ENCODE data around the gene FN3KRP.

The FN3KRP gene

GRCh38 chr17:82716203-82717010 is at the start of gene FN3KRP:
TSS of gene FN3KRP (plus strand) at chr17:82716706. CDS start at chr17:82716756, 50 bp downstream.
- DNase-seq (ENCODE audit: low read depth, low spot score): peak; percentile 67

GRCh38 chr17:82666931-82667667 is 49.4 kb upstream of the FN3KRP start:
- DNase-seq (ENCODE audit: low read depth, low spot score): no peak

GRCh38 chr17:82667668-82668000 is 48.9 kb upstream of the FN3KRP start:
- DNase-seq (ENCODE audit: low read depth, low spot score): no peak

- no peak for DNase-seq (ENCODE audit: low read depth, low spot score)
These were observed 48.4 kb upstream of the FN3KRP start for GRCh38 chr17:82668024-82668630.

- DNase-seq (ENCODE audit: low read depth, low spot score): peak; percentile 88
These were observed 47.8 kb upstream of the FN3KRP start for GRCh38 chr17:82668631-82669099.

- no peak for DNase-seq (ENCODE audit: low read depth, low spot score)
These were observed 45.6 kb upstream of the FN3KRP start for GRCh38 chr17:82670661-82671450.

- DNase-seq (ENCODE audit: low read depth, low spot score): no peak
These were observed 41.6 kb upstream of the FN3KRP start for GRCh38 chr17:82674656-82675475.

GRCh38 chr17:82675476-82676245 is 40.8 kb upstream of the FN3KRP start:
- DNase-seq (ENCODE audit: low read depth, low spot score): no peak

GRCh38 chr17:82677353-82677925 is 39.1 kb upstream of the FN3KRP start:
- no peak for DNase-seq (ENCODE audit: low read depth, low spot score)

- no peak for DNase-seq (ENCODE audit: low read depth, low spot score)
These were observed 38.1 kb upstream of the FN3KRP start for GRCh38 chr17:82678265-82678891.

- DNase-seq (ENCODE audit: low read depth, low spot score): peak; percentile 45
These were observed 36.7 kb upstream of the FN3KRP start for GRCh38 chr17:82679586-82680465.

- no peak for DNase-seq (ENCODE audit: low read depth, low spot score)
These were observed 35.0 kb upstream of the FN3KRP start for GRCh38 chr17:82681547-82681946.

- DNase-seq (ENCODE audit: low read depth, low spot score): no peak
These were observed 33.0 kb upstream of the FN3KRP start for GRCh38 chr17:82683534-82683933.

GRCh38 chr17:82684228-82684841 is 32.2 kb upstream of the FN3KRP start:
- no peak for DNase-seq (ENCODE audit: low read depth, low spot score)

GRCh38 chr17:82685291-82685690 is 31.2 kb upstream of the FN3KRP start:
- no peak for DNase-seq (ENCODE audit: low read depth, low spot score)

- DNase-seq (ENCODE audit: low read depth, low spot score): no peak
These were observed 29.9 kb upstream of the FN3KRP start for GRCh38 chr17:82686366-82687324.
